Measurements from ENCODE around the gene TMEM74B. TPM values are rescaled to one million over a fixed set of nuclear protein-coding genes. Genes with fewer than 3 reads are reported as not detected.

Gene TMEM74B
- total and polyA plus RNA-seq, 9 of the 15 experiments (the other 6 are each of a cell fraction or from before 2014, with no cell fraction given) = 0.24 to 19.0 (median 7.5) TPM

DNA sequence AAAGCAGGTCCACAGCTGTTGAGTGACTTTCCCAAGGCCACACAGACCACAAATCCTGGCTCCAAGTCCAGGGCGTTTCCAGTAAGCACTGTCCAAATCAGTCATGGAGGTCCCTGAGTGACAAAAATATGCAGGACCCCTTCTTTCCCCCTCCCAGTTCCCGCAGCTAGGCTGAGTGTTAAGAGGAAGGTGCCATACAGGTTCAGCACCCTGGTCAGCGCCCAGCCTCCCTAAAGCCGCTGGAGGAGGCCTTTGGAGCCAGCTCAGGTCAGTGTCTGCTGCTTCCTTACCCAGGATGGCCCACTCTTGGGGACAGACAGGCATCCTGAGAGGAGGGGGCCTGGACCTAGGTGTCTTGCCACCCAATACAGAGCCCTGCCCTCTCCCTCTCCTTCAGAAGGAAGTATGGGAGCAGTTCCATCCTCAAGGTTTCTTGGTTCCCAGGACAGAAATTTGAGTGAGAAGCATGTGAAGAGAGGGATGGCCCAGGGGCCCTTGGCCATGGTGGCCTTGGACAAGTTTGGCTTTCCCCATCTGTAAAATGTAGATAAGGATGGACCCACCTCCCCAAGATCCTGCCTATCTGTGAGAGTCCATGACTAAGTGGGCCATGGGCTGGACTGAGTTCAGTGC lies 13.2 kb downstream of the TMEM74B start (continued):
- TF ChIP-seq, protein P1, sequence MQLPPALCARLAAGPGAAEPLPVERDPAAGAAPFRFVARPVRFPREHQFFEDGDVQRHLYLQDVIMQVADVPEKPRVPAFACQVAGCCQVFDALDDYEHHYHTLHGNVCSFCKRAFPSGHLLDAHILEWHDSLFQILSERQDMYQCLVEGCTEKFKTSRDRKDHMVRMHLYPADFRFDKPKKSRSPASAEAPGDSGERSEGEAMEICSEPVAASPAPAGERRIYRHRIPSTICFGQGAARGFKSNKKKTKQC (CRISPR knock-in tag; IDR thresholded peaks at IDR 0.05) = peak; percentile 92
- TF ChIP-seq RB1 (IDR thresholded peaks at IDR 0.05; ENCODE audit: low read depth) = no peak
- no peak for TF ChIP-seq TSC22D4 (tag; IDR thresholded peaks at IDR 0.05)
- TF ChIP-seq ELF1 (tag; IDR thresholded peaks at IDR 0.05) = no peak
- TF ChIP-seq EHMT2 (IDR thresholded peaks at IDR 0.05) = peak; percentile 97
- no peak for TF ChIP-seq FOS (IDR thresholded peaks at IDR 0.05; ENCODE audit: extremely low read depth, insufficient read length)
- peak in 1 of 2 experiments; percentile 55; a peak in 1 of 4 replicates for TF ChIP-seq SIN3A (IDR thresholded peaks at IDR 0.05; ENCODE audit: borderline replicate concordance in 2 of 2, control insufficient read depth in 1 of 2, low read depth in 2 of 2, low read length in 2 of 2)
- TF ChIP-seq, protein P2, sequence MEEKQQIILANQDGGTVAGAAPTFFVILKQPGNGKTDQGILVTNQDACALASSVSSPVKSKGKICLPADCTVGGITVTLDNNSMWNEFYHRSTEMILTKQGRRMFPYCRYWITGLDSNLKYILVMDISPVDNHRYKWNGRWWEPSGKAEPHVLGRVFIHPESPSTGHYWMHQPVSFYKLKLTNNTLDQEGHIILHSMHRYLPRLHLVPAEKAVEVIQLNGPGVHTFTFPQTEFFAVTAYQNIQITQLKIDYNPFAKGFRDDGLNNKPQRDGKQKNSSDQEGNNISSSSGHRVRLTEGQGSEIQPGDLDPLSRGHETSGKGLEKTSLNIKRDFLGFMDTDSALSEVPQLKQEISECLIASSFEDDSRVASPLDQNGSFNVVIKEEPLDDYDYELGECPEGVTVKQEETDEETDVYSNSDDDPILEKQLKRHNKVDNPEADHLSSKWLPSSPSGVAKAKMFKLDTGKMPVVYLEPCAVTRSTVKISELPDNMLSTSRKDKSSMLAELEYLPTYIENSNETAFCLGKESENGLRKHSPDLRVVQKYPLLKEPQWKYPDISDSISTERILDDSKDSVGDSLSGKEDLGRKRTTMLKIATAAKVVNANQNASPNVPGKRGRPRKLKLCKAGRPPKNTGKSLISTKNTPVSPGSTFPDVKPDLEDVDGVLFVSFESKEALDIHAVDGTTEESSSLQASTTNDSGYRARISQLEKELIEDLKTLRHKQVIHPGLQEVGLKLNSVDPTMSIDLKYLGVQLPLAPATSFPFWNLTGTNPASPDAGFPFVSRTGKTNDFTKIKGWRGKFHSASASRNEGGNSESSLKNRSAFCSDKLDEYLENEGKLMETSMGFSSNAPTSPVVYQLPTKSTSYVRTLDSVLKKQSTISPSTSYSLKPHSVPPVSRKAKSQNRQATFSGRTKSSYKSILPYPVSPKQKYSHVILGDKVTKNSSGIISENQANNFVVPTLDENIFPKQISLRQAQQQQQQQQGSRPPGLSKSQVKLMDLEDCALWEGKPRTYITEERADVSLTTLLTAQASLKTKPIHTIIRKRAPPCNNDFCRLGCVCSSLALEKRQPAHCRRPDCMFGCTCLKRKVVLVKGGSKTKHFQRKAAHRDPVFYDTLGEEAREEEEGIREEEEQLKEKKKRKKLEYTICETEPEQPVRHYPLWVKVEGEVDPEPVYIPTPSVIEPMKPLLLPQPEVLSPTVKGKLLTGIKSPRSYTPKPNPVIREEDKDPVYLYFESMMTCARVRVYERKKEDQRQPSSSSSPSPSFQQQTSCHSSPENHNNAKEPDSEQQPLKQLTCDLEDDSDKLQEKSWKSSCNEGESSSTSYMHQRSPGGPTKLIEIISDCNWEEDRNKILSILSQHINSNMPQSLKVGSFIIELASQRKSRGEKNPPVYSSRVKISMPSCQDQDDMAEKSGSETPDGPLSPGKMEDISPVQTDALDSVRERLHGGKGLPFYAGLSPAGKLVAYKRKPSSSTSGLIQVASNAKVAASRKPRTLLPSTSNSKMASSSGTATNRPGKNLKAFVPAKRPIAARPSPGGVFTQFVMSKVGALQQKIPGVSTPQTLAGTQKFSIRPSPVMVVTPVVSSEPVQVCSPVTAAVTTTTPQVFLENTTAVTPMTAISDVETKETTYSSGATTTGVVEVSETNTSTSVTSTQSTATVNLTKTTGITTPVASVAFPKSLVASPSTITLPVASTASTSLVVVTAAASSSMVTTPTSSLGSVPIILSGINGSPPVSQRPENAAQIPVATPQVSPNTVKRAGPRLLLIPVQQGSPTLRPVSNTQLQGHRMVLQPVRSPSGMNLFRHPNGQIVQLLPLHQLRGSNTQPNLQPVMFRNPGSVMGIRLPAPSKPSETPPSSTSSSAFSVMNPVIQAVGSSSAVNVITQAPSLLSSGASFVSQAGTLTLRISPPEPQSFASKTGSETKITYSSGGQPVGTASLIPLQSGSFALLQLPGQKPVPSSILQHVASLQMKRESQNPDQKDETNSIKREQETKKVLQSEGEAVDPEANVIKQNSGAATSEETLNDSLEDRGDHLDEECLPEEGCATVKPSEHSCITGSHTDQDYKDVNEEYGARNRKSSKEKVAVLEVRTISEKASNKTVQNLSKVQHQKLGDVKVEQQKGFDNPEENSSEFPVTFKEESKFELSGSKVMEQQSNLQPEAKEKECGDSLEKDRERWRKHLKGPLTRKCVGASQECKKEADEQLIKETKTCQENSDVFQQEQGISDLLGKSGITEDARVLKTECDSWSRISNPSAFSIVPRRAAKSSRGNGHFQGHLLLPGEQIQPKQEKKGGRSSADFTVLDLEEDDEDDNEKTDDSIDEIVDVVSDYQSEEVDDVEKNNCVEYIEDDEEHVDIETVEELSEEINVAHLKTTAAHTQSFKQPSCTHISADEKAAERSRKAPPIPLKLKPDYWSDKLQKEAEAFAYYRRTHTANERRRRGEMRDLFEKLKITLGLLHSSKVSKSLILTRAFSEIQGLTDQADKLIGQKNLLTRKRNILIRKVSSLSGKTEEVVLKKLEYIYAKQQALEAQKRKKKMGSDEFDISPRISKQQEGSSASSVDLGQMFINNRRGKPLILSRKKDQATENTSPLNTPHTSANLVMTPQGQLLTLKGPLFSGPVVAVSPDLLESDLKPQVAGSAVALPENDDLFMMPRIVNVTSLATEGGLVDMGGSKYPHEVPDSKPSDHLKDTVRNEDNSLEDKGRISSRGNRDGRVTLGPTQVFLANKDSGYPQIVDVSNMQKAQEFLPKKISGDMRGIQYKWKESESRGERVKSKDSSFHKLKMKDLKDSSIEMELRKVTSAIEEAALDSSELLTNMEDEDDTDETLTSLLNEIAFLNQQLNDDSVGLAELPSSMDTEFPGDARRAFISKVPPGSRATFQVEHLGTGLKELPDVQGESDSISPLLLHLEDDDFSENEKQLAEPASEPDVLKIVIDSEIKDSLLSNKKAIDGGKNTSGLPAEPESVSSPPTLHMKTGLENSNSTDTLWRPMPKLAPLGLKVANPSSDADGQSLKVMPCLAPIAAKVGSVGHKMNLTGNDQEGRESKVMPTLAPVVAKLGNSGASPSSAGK (IDR thresholded peaks at IDR 0.05) = no peak
- no peak for TF ChIP-seq ZBTB1 (CRISPR knock-in tag; IDR thresholded peaks at IDR 0.05; ENCODE audit: borderline replicate concordance, low read depth)
- no peak for TF ChIP-seq HNRNPUL1 (IDR thresholded peaks at IDR 0.05; ENCODE audit: low read length)
- TF ChIP-seq ZNF3 (CRISPR knock-in tag; IDR thresholded peaks at IDR 0.05) = no peak
- TF ChIP-seq C11orf30 (IDR thresholded peaks at IDR 0.05; ENCODE audit: low read depth) = no peak
- no peak for TF ChIP-seq ZSCAN29 (IDR thresholded peaks at IDR 0.05)
- TF ChIP-seq, protein P3, sequence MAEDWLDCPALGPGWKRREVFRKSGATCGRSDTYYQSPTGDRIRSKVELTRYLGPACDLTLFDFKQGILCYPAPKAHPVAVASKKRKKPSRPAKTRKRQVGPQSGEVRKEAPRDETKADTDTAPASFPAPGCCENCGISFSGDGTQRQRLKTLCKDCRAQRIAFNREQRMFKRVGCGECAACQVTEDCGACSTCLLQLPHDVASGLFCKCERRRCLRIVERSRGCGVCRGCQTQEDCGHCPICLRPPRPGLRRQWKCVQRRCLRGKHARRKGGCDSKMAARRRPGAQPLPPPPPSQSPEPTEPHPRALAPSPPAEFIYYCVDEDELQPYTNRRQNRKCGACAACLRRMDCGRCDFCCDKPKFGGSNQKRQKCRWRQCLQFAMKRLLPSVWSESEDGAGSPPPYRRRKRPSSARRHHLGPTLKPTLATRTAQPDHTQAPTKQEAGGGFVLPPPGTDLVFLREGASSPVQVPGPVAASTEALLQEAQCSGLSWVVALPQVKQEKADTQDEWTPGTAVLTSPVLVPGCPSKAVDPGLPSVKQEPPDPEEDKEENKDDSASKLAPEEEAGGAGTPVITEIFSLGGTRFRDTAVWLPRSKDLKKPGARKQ (CRISPR knock-in tag; IDR thresholded peaks at IDR 0.05) = no peak
- TF ChIP-seq PRMT5 (CRISPR knock-in tag; IDR thresholded peaks at IDR 0.05) = peak; percentile 77; the same call in 1 of the 2 replicates

All from K562 (cell line).